Astrocyte (in vitro differentiated cells and primary cell): ENCODE measurements around the gene DCP2.

Source experiments
- EZH2 ChIP-seq: IDR thresholded peaks from 2 replicates; pipeline ENCODE4 v1.6.1; 2012; ENCODE audit warnings: mild to moderate bottlenecking, low read length, inconsistent platforms; ENCODE audit not compliant: insufficient read depth
- TF ChIP-seq, protein P1 (sequence below): IDR thresholded peaks from 2 replicates; pipeline ENCODE4 v1.5.1; 2011; ENCODE audit warnings: low read depth, mild to moderate bottlenecking, inconsistent platforms, low read length, moderate library complexity; ENCODE audit not compliant: insufficient read depth

GRCh38 chr5:112973904-112974303 is 2.7 kb upstream of the DCP2 start:
- TF ChIP-seq, protein P1, sequence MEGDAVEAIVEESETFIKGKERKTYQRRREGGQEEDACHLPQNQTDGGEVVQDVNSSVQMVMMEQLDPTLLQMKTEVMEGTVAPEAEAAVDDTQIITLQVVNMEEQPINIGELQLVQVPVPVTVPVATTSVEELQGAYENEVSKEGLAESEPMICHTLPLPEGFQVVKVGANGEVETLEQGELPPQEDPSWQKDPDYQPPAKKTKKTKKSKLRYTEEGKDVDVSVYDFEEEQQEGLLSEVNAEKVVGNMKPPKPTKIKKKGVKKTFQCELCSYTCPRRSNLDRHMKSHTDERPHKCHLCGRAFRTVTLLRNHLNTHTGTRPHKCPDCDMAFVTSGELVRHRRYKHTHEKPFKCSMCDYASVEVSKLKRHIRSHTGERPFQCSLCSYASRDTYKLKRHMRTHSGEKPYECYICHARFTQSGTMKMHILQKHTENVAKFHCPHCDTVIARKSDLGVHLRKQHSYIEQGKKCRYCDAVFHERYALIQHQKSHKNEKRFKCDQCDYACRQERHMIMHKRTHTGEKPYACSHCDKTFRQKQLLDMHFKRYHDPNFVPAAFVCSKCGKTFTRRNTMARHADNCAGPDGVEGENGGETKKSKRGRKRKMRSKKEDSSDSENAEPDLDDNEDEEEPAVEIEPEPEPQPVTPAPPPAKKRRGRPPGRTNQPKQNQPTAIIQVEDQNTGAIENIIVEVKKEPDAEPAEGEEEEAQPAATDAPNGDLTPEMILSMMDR, result no peak
- no peak for TF ChIP-seq EZH2
